Esophagus squamous epithelium (tissue), 4 donors: ENCODE measurements around the gene LSM3.

Experiments
- CTCF ChIP-seq, 6 experiments: fragments of 450-650 bp in 4 of 6; fragments of 200-600 bp in 2 of 6; sonication (generic) in 2 of 6; IDR thresholded peaks; one replicate each; pipeline ENCODE4 v1.5.1; 2016 to 2019; ENCODE audit warnings: antibody characterized with exemption in 6 of 6, mild to moderate bottlenecking in 4 of 6, moderate library complexity in 4 of 6
- POLR2A ChIP-seq, 4 donors: fragments of 450-650 bp; IDR thresholded peaks; one replicate each; pipeline ENCODE4 v1.6.1; 2017; ENCODE audit warnings: antibody characterized with exemption in 4 of 4, mild to moderate bottlenecking in 4 of 4, moderate library complexity in 3 of 4

GRCh38 chr3:14248477-14248848, 69.8 kb downstream of the LSM3 start:
- TF ChIP-seq CTCF (IDR thresholded peaks at IDR 0.05): no peak
- no peak for TF ChIP-seq POLR2A (IDR thresholded peaks at IDR 0.05)
